HG03097 (cell line): ENCODE data around the gene ZNF106.

Experiments
- ATAC-seq: cut with Tn5 transposase; IDR thresholded peaks from one replicate; pipeline ENCODE4 v1.9.1; 2021; ENCODE audit not compliant: unreplicated experiment, low FRiP score

Gene ZNF106

DNA sequence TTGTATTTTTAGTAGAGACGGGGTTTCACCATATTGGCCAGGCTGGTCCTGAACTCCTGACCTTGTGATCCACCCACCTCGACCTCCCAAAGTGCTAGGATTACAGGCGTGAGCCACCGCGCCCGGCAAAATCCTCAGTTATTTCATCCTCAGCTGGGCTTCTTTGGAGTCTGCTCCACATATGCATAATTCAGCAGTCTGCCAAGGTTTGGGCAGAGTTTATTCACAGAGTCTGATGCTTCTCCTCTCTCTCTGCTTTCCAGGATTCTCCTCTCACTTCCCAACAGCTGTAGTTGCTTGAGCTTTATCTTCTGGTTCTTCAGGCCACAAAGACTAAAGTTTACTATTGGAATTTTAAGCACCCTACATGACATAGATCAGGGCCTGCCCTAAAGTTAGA lies 8.2 kb downstream of the ZNF106 start:
- no peak for ATAC-seq

DNA sequence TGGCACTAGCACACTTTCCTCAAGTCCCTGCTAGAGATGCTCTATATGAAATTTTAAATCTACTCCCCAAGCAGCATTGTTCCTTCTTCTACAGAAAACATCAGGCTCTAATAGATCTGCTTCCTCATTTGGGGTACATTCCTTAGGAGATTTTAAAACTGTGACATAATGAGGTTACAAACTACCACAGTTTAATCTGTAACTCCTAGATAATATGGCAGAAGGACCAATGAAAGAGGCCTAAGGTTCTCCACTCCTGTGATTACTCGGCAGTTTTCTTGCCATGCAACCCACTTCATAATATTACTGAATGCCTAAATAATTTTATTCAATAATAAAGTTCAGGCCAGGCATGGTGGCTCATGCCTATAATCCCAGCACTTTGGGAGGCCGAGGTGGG lies 16.1 kb downstream of the ZNF106 start:
- no peak for ATAC-seq

DNA sequence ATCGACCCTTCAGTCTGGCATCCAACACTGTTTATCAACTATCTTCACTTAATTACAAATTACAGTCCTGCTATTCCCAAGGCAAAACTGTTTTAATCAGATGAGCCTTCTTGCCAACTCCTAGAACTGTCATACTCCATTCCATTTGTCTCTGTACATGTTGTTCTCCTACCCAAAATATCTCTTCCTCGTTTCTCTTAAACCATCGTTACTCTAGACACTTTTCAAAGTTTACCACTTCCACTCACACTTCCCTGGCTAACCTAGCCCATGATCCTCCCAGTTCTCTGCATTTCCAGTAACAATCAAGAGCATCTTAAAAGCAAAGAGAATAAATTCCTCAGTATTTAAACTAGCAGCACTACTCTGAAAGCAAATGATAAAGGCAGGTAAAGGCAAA lies 19.9 kb downstream of the ZNF106 start:
- ATAC-seq: no peak

DNA sequence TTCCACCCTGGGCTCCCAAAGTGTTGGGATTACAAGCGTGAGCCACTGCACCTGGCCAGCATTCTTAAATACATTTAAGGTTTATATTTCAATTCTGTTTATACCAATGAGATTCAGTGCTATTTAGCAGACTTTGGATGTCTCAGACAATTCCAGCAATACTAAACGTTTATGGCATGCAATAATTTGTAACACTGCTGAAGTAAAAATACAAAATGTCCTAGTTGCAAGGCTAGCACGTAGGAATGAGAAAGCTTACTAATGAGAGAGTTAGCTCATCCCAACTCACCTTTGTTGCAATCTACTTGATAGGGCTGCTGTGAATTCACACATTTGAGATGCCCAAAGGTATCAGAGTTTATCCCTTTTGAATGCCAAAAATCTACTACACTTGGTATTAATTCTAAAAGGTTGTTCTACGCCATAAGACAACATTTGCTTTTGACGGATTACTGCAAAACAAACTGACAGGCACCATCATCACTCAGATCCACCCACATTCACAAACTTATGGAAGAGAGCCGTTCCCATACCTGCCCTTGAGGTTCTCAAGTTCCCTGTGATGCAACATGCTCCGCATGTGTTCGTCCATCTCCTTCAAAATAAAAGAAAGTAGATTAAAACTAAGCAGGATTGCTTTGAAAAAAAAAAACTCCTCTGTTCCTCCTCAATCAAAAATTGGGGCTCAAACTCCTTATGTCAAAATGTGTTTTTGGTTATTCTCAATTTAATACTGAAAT lies 25.3 kb downstream of the ZNF106 start:
- no peak for ATAC-seq

DNA sequence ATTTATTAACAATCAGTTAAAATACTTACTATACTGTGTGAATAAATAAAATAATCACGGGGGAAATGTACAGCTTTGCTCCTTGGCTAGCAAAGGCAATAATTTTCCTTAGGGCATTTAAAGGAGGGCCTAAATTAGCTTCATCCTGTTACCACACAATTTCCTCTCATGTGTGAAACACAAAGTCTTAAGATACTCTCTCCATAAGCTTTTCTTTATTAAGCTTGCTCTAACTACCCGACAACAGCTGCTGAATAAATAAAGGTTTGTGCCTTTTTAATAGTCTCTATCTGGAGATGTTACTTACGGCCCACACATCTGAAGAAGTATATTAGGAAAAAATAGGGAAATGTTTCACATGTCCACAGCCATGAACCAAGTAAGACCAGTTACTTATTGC lies 29.7 kb downstream of the ZNF106 start:
- ATAC-seq: no peak

DNA sequence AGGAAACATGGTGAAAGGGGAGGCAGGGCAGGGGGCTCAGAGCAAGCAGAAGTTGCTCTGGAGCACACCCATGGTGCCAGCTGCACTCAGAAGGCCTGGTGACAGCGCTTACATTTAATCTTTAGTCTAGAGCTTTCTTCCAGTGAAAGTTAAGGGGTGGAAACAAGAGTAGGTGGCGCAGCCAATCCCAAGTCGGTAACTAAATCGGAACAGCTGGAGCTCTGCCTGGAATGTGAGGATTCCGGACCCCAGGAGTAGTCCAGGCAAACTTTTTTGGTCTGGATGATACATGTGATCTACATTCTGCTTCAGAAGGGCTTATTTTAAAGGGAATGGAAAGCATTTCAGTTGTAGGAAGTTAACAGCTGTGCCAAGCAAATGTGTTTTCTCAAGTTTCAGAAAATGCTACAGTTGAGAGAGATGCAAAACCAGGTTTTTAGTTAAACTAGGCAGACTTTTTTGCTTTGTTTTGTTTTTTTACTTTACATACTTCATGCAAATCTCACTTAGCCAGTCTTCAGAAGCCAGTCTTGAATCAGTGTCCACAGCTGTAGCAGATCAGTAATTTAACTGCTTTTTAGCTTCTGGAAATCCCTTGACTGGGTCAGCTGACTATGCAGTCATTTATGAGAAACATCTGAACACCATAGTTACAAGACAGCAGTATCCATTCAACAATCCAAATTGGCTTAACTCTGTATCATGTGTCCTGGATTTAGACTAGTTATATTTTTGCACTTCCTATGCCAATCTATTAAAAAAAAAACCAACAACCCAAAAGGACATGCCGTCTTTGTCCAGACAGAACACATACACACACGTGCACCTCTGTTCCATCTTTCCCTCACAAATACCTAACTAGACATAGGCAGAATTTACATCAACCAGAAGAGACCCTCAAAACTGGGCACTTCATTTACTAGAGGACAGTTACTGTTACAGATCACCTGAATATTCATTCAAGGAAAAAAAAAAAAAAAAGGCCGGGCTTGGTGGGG lies 33.2 kb downstream of the ZNF106 start:
- ATAC-seq: peak; percentile 55

DNA sequence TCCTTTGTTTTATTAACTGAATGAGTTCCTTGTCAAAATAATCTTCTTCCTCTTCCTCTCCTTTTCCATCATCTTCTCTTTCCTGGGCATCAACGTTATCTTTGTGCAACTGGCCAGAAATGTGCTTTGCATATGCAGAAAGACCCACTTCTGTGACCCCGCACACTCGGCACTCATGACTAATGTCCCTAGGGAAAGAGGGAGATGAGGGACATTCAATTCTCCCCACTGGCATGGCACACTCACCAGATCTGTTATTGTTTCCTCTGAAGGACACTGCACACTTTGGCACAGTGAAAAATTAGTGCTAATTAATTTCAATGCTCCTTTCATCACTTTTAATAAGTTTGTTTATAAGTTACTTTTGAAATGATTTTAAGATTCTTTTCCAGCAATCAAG lies 34.0 kb downstream of the ZNF106 start:
- no peak for ATAC-seq

DNA sequence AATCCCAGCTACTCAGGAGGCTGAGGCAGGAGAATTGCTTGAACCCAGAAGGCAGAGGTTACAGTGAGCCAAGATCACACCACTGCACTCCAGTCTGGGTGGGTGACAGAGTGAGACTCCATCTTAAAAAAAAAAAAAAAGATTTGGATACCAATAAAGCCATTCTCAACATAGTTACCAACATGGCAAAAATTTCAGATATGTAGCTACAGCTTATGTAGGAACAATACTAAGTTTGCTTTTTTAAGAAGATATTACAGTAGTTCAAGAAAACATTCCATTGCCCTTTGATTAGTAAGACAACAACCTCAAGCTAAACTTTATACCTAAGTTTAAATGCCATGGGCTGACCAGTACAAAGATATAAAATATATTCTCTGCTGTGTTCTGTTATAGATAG lies 34.4 kb downstream of the ZNF106 start:
- no peak for ATAC-seq

DNA sequence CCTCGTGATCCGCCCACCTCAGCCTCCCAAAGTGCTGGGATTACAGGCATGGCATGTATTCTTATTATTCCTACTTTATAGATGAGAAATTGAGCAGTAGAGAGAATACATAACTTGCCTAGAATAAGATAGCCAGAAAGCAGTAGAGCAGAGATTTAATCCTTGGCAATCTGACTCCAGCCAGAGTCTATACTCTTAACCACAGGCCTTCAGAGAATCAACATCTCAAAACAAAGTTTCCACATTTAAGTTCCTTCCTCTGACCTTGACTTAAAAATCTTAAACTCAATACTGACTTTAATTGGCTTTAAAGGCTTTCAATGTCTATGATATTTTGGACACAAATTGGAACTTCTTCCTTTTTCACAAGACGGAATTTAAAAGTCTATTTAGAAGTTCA lies 37.1 kb downstream of the ZNF106 start:
- no peak for ATAC-seq

DNA sequence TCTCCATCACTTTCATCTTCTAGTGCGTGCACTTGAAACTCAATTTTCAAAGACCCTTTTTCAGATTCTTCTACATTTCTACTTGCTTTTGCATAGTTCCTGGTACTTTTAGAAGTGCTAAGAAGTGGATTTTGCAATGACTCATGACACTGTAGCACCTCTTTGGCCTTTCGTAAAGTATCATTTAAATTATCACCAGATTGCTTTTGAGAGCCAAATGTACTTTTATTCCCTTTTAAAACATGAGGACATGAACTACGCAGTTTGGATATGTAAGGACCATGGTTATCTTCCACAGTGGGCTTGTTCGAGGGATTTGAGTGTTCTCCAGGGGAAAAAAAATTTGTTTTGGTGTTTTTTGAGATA lies 40.5 kb downstream of the ZNF106 start:
- no peak for ATAC-seq

DNA sequence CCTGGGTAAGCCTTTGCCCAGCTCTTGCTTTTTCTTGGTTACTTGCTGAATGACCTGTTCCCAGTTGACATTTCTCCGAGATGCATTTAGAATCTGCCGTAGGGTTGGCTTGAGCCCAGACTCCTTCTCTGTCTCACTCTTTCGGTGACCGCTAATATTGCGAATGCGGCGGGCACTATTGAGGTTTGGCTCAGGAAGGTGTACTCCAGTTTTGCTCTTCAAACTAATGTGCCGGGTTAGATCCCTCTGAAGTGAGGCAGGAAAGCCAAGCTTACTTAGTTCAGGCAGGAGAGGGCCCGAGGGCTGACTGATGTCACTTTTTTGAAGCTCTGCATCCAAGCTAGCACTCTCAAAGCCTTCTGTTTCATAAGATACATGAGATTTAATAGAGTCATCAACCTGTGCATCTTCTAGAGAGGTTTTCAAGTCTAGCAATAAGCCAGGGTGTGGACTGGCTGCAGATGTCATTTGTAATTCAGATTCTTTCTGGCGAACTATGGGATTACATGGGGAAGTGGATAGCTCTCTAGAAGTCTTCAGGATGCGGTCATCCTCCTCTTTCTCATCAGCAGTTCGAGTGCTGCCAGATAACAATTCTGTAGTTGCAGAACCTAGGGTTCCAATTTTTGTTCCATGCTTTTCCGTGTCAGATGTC lies 41.0 kb downstream of the ZNF106 start:
- ATAC-seq: no peak

DNA sequence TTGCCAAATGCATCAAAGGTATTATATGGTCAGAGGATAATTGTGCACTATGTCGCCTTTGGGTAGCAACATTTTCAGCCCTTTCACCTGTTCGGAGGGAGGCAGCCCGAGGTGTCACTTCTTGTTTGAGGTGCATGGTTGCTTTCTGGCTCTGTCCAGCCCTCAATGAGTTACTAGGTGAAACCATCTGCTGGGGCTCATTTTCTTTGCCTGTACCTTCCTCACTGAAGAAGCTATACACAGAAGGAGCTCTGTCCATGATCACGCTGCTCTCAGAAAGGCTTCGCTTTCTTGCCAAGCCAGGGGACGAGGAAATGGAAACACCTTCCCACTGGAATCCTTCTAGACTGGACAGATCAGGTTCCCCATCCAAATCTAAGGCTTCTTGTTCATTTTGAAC lies 42.7 kb downstream of the ZNF106 start:
- no peak for ATAC-seq

DNA sequence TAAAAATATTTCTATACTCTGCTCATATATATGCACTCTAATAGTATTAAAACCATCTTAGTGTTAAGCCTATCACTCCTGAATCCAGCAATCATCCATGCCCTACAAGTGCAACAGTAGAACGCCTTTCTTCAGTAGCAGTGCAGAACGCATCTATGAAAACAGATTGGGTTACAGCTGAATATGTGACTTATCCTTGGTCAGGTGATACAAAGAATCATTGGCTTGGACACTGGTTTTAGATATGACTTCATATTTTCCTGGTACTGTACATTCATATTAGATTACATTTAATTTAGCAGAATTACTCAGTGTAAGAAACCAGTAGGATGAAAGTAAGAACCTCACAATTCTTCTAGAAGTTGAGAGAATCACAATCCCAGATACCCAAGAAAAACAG lies 43.3 kb downstream of the ZNF106 start:
- no peak for ATAC-seq

DNA sequence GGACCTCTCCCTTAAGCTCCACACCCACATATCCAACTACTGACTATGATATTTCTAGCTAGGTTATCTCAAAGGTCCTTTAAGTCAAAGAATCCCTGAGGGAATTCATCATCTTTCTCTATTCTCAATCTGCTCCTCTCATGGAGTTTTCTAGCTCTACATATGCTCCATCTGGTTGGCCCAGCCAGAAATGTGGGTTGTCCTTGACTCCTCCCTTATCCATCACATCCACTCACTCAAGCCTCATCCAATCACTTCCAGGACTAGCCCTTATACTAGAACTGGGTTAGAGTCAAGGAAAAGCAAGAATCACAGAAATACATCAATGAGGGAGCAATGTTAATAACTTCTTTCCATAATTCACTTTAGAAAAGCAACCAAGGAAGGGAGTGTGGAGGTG lies 45.4 kb downstream of the ZNF106 start:
- ATAC-seq: no peak

DNA sequence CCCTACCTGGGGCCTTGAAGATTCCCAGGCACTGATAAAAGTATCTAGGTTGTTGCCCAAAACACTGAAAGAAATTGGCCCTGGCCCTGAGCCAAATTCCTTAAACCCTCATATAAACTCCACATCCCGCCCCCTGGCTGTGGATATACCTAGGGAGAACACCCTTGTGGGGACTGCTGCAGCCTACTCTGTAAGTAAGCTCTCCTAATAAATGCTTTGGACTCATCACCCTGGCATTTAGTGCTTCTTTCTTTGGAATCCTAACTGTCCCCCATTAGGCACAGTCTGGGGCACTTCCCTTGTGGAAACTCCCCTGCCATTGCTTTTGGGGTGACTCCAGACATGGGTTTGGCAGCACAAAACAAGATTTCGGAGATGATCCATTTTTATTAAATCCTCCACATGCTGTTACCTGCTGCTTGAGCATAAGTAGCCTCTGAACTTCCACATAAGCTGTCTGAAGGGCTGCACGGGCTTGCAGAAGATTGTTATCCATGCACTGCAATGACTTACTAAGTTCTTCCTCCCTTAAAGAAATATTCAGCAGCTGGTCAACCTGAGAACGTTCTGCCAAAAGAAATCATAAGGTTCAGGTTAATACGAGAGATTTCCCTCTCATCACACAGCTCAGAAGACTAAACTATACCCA lies 46.4 kb downstream of the ZNF106 start:
- ATAC-seq: no peak

DNA sequence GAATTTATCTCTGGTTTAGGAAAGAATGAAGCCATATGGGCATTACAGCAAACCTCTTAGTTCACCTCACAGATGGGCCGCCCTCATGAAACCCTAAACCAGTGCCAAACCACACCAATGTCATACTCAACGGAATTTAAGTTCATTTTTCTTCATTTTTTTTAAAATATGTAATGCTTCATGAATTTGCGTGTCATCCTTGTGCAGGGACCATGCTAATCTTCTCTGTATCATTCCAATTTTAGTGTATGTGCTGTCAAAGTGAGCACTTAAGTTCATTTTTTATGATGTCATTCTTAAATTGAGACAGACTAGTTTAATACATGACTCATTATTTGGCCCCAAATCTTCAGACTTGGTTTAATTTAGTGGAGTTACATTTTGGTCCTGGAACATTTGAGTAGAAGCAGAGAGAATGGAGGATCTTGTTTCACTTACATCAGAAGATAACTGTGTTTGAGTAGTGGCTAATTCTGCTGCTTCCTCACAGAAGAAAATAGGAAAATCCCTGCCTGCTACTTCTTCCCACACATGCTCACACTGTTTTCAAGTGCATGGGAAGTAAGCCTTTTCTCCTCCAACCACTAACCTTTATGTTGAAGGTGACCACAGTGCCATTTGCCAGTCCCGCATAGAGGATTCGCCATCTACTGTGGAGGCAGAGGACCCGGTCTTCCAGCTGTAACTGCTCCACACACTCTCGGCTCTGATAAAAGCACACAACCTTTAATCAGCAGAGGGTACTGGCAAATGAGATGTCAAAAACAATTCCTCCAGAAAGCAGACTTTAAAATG lies 63.3 kb downstream of the ZNF106 start:
- ATAC-seq: no peak

DNA sequence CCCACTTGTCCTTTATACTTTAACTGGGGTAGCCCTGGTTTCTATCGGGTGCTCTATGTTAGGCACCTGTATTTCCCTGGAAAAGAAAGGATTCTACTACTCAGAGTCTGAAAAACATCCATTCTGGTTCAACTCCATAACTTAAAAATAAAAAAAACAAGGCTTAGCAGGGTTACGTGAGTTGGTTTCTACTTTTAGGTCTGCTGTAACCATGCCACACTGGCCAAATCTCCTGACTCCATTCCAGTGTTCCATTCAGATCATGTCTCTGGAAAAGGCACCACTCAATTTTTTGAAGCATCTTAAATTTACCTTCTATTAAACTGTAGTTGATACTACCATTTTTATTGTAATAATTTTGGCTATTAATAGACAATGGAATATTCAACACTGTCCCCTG lies 69.6 kb downstream of the ZNF106 start:
- no peak for ATAC-seq

DNA sequence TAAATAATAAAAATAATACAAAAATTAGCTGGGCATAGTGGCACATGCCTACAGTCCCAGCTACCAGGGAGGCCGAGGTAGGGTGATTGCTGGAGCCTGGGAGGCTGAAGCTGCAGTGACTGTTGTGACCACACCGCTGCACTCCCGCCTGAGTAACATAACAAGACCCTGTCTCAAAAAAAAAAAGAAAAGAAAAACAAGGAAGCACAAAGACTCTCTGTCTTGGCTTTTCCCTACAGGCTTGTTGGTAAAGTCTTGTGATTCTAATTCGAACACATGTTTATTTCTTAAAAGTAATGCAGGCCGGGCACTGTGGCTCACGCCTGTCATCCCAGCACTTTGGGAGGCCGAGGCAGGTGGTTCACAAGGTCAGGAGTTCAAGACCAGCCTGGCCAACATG lies 71.6 kb downstream of the ZNF106 start:
- no peak for ATAC-seq

DNA sequence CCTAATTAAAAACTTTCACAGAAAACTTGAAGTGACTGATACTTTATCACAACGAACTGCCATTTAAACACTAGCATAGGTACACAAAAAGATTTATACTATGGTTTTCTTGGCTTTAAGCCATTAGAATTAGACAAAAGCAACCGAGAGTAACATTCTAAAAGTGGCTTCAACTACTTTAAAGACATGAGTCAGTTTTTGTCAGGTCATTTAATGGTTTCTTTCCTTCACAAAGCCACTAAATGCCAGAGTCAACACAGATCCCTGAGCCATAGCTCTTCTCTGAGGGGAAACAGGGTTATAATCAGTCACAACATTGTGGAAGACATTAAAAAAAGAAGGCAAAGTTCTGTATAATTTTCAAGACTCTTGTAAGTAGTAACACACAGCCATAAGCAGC lies 77.0 kb downstream of the ZNF106 start:
- no peak for ATAC-seq

DNA sequence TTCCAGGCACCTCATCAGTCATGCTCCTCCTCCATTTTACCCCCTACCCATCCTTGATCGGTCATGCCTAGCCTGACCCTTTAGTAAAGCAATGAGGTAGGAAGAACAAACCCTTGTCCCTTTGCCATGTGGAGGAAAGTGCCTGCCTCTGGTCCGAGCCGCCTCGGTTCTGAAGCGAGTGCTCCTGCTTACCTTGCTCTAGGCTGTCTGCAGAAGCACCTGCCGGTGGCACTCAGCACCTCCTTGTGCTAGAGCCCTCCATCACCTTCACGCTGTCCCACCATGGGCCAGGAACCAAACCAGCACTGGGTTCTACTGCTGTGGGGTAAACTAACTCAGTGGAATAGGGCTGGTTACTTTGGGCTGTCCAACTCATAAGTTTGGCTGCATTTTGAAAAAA lies 79.1 kb downstream of the ZNF106 start:
- no peak for ATAC-seq
